IMR-90 (cell line): ENCODE results near the gene TRPM8. TPM values are rescaled to one million over a fixed set of nuclear protein-coding genes. Genes with fewer than 3 reads are reported as not detected.

Source experiments
- ATAC-seq: fragments of 200-7000 bp; cut with Tn5 transposase; 2 replicates; pipeline ENCODE4 v1.9.1; 2020; ENCODE audit warnings: low read depth, mild to moderate bottlenecking, moderate library complexity
- BruUV-seq: library from RNA; stranded (reverse); fragments of 400-500 nt; replicated peaks from 2 replicates; lab custom pipeline; 2021; lab: Mats Ljungman, UMichigan
- CTCF ChIA-PET: fragments of 300-600 bp; formaldehyde crosslinking; extraction: SDS; loops from one replicate; lab custom pipeline; 2021; ENCODE audit warnings: antibody characterized with exemption; lab: Yijun Ruan, JAX
- POLR2A ChIA-PET: fragments of 300-600 bp; sonication (Branson Sonifier 250); formaldehyde crosslinking; loops from one replicate; lab custom pipeline; 2022; ENCODE audit warnings: antibody characterized with exemption; ENCODE audit not compliant: unreplicated experiment; lab: Charles Lee
- DNase-seq: peaks from one replicate; pipeline ENCODE4 v3.0.0; 2013
- H2AFZ ChIP-seq: replicated peaks from 2 replicates; pipeline ENCODE3; 2013; ENCODE audit warnings: low read length, mild to moderate bottlenecking; ENCODE audit not compliant: poor library complexity
- H2AK5ac ChIP-seq: 2 replicates; pipeline ENCODE4 v1.6.1; 2013; ENCODE audit warnings: low read depth, low read length, inconsistent platforms
- H2AK9ac ChIP-seq: replicated peaks from 2 replicates; pipeline ENCODE3; 2013; ENCODE audit warnings: mild to moderate bottlenecking, low read depth, low read length, moderate library complexity; ENCODE audit not compliant: poor library complexity
- H2BK120ac ChIP-seq: 2 replicates; pipeline ENCODE4 v1.6.1; 2013; ENCODE audit warnings: low read depth, low read length, inconsistent platforms
- H2BK15ac ChIP-seq: 3 replicates; pipeline ENCODE4 v1.6.1; 2013; ENCODE audit warnings: low read depth, low read length, inconsistent platforms
- H2BK20ac ChIP-seq: 2 replicates; pipeline ENCODE4 v1.6.1; 2013; ENCODE audit warnings: low read depth, mild to moderate bottlenecking, inconsistent platforms, low read length, moderate library complexity
- H2BK5ac ChIP-seq: 2 replicates; pipeline ENCODE4 v1.6.1; 2013; ENCODE audit warnings: mild to moderate bottlenecking, low read depth, low read length, inconsistent platforms; ENCODE audit not compliant: poor library complexity, severe bottlenecking
- H3K14ac ChIP-seq: replicated peaks from 2 replicates; pipeline ENCODE4 v1.6.1; 2013; ENCODE audit warnings: low read depth, low read length, inconsistent platforms
- H3K18ac ChIP-seq: 2 replicates; pipeline ENCODE4 v1.6.1; 2013; ENCODE audit warnings: low read depth, low read length, control low read depth
- H3K23ac ChIP-seq: 2 replicates; pipeline ENCODE4 v1.6.1; 2013; ENCODE audit warnings: low read depth, low read length, inconsistent platforms
- H3K27ac ChIP-seq: 2 replicates; pipeline ENCODE4 v1.5.1; 2013; ENCODE audit warnings: mild to moderate bottlenecking, control low read depth, low read length; ENCODE audit not compliant: insufficient read depth
- H3K27me3 ChIP-seq: 2 replicates; pipeline ENCODE4 v1.6.1; 2013; ENCODE audit warnings: low read length; ENCODE audit not compliant: control insufficient read depth, insufficient read depth
- H3K36me3 ChIP-seq: 2 replicates; pipeline ENCODE4 v1.6.1; 2013; ENCODE audit warnings: low read length, mixed read lengths; ENCODE audit not compliant: control insufficient read depth, insufficient read depth
- H3K4ac ChIP-seq: 2 replicates; pipeline ENCODE4 v1.6.1; 2013; ENCODE audit warnings: low read depth, low read length, inconsistent platforms
- H3K4me1 ChIP-seq: 2 replicates; pipeline ENCODE4 v1.6.1; 2013; ENCODE audit warnings: low read length, mixed read lengths; ENCODE audit not compliant: control insufficient read depth, insufficient read depth
- H3K4me2 ChIP-seq: 2 replicates; pipeline ENCODE4 v1.6.1; 2013; ENCODE audit warnings: low read depth, mild to moderate bottlenecking, control low read depth, low read length, moderate library complexity
- H3K4me3 ChIP-seq: 2 replicates; pipeline ENCODE4 v1.5.1; 2013; ENCODE audit warnings: low read depth, mild to moderate bottlenecking, control low read depth, low read length, moderate library complexity; ENCODE audit not compliant: insufficient read depth
- H3K56ac ChIP-seq: 2 replicates; pipeline ENCODE4 v1.6.1; 2013; ENCODE audit warnings: low read length, inconsistent platforms; ENCODE audit not compliant: insufficient read depth; ENCODE audit errors: extremely low read depth
- H3K79me1 ChIP-seq, 2 experiments: 2 replicates each; pipeline ENCODE4 v1.6.1; 2013; ENCODE audit warnings: low read length in 2 of 2, inconsistent platforms in 1 of 2, low read depth in 1 of 2
- H3K9ac ChIP-seq: 2 replicates; pipeline ENCODE4 v1.6.1; 2013; ENCODE audit warnings: low read depth, low read length, control low read depth
- H3K9me1 ChIP-seq: 2 replicates; pipeline ENCODE4 v1.6.1; 2013; ENCODE audit warnings: low read length, inconsistent platforms; ENCODE audit not compliant: insufficient read depth
- H3K9me3 ChIP-seq: 2 replicates; pipeline ENCODE4 v1.6.1; 2013; ENCODE audit warnings: low read length; ENCODE audit not compliant: control insufficient read depth, insufficient read depth
- H4K20me1 ChIP-seq: 2 replicates; pipeline ENCODE4 v1.6.1; 2013; ENCODE audit warnings: low read length, inconsistent platforms; ENCODE audit not compliant: insufficient read depth
- H4K5ac ChIP-seq: 2 replicates; pipeline ENCODE4 v1.6.1; 2013; ENCODE audit warnings: mild to moderate bottlenecking, low read depth, low read length, control low read depth
- H4K8ac ChIP-seq, 2 experiments: 2 replicates each; pipeline ENCODE4 v1.6.1; 2013; ENCODE audit warnings: low read depth in 2 of 2, low read length in 2 of 2, control low read depth in 1 of 2, inconsistent platforms in 1 of 2
- H4K91ac ChIP-seq: 2 replicates; pipeline ENCODE4 v1.6.1; 2013; ENCODE audit warnings: low read depth, low read length, inconsistent platforms; ENCODE audit not compliant: insufficient read depth
- BHLHE40 ChIP-seq: fragments of 150-350 bp; IDR thresholded peaks from 2 replicates; pipeline ENCODE4 v1.6.1; 2016; ENCODE audit warnings: mild to moderate bottlenecking, low read depth, low read length
- CEBPB ChIP-seq: IDR thresholded peaks from 2 replicates; pipeline ENCODE4 v1.6.1; 2012; ENCODE audit warnings: low read depth, low read length, improper control_type of control experiment
- FOS ChIP-seq: fragments of 150-350 bp; IDR thresholded peaks from 2 replicates; pipeline ENCODE4 v1.6.1; 2016; ENCODE audit warnings: low read depth, low read length
- MAFK ChIP-seq: IDR thresholded peaks from 2 replicates; pipeline ENCODE4 v1.6.1; 2012; ENCODE audit warnings: low read depth, low read length, improper control_type of control experiment
- MXI1 ChIP-seq: IDR thresholded peaks from 2 replicates; pipeline ENCODE4 v1.6.1; 2012; ENCODE audit warnings: low read depth, mild to moderate bottlenecking, low read length, moderate library complexity, borderline replicate concordance
- NFE2L2 ChIP-seq: fragments of 150-350 bp; IDR thresholded peaks from 2 replicates; pipeline ENCODE4 v1.6.1; 2016; ENCODE audit warnings: low read depth, mild to moderate bottlenecking, low read length
- POLR2A ChIP-seq: IDR thresholded peaks from 2 replicates; pipeline ENCODE4 v1.6.1; 2012; ENCODE audit warnings: mild to moderate bottlenecking, low read depth, low read length
- RAD21 ChIP-seq: IDR thresholded peaks from 2 replicates; pipeline ENCODE4 v1.6.1; 2012; ENCODE audit warnings: low read length, improper control_type of control experiment
- RCOR1 ChIP-seq: IDR thresholded peaks from 2 replicates; pipeline ENCODE4 v1.6.1; 2012; ENCODE audit warnings: mild to moderate bottlenecking, low read length, improper control_type of control experiment; ENCODE audit not compliant: insufficient replicate concordance
- SMC3 ChIP-seq: fragments of 150-350 bp; IDR thresholded peaks from 2 replicates; pipeline ENCODE4 v1.6.1; 2016; ENCODE audit warnings: low read depth, mild to moderate bottlenecking, antibody characterized with exemption, low read length, moderate library complexity
- dilution Hi-C: fragments of 300-500 bp; cut with HindIII; formaldehyde crosslinking; loops from one replicate; pipeline ENCODE4 v1.14.3; 2018; ENCODE audit warnings: low sequenced_read_pairs; ENCODE audit not compliant: unreplicated experiment
- in situ Hi-C: fragments of 300-500 bp; cut with MboI; formaldehyde crosslinking; loops from 3 replicates; pipeline ENCODE4 v1.14.3; 2019; ENCODE audit warnings: low sequenced_read_pairs, inconsistent platforms, mixed read lengths
- intact Hi-C: fragments of 100-400 bp; cut with micrococcal nuclease; formaldehyde crosslinking; loops from 2 replicates; pipeline ENCODE4 v1.10.0; 2022
- polyA plus RNA-seq, 3 experiments: library from polyadenylated mRNA; depleted of rRNA; stranded (reverse); fragments of >200 nt; gene quantifications; 2 replicates each; pipeline ENCODE4 v1.2.3, GENCODE V29; 2012; ENCODE audit warnings: low replicate concordance in 1 of 3
- total RNA-seq: library from RNA; depleted of rRNA; stranded (reverse); fragments of >200 nt; gene quantifications from 2 replicates; pipeline ENCODE4 v1.2.3, GENCODE V29; 2012
- TF ChIP-seq, protein P1 (sequence below): fragments of 150-350 bp; IDR thresholded peaks from 2 replicates; pipeline ENCODE4 v1.6.1; 2016; ENCODE audit warnings: low read depth, mild to moderate bottlenecking, low read length, moderate library complexity, borderline replicate concordance
- TF ChIP-seq, protein P2 (sequence below): conservative IDR thresholded peaks from 2 replicates; pipeline ENCODE4 v1.5.1; 2012; ENCODE audit warnings: mild to moderate bottlenecking, low read depth, low read length, improper control_type of control experiment

The TRPM8 gene
- total and polyA plus RNA-seq, 2 of the 4 experiments (the other 2 are of a cell fraction) = not detected

DNA sequence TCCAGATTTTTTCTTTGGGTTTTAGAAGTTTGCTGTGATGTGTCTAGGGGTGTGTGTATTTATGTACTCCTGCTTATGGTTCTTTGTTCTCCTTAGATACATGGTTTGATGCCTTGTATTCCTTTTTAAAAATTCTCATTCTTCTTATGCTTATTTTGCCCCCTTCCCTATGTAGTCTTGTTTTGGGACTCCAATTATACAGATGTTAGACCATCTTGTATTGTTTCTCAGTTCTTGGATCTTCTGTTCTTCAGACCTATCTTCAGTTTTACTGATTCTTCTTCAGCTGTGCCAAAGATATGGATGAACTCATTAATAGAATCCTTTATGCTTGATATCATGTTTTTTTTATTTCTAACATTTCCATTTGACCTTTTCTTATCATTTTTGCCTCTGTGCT is 34.8 kb upstream of the TRPM8 start:
- no peak overlapping the region for H2AFZ ChIP-seq
- H3K36me3 ChIP-seq = no peaks in the 10 kb centered on the region
- BruUV-seq = no TSS peak
- H3K27me3 ChIP-seq = peaks cover 1% of the 10 kb centered on the region; the same call in 1 of the 2 replicates
- no peak overlapping the region for H2AK9ac ChIP-seq
- DNase-seq (no peak), ATAC-seq (no peak)
- no peak overlapping the region for H3K4ac ChIP-seq
- H2BK5ac ChIP-seq = no peak overlapping the region
- H3K23ac ChIP-seq = no peak overlapping the region
- intact Hi-C loops = no loop called here
- H3K27ac ChIP-seq = no peak overlapping the region
- H3K4me2 ChIP-seq = no peak overlapping the region
- no peak overlapping the region for H4K5ac ChIP-seq
- H2BK20ac ChIP-seq = no peak overlapping the region
- POLR2A ChIA-PET = no interaction called here
- H3K9me1 ChIP-seq = no peaks in the 10 kb centered on the region
- no peak overlapping the region for H2BK120ac ChIP-seq
- CTCF ChIA-PET = interaction anchor here (0.7 kb wide), 1 partner anchor 22 kb away, joined by 3 read pairs; no protein-coding TSS in a partner anchor
- H3K4me3 ChIP-seq = no peak overlapping the region
- dilution Hi-C loops = no loop called here
- no peaks in the 10 kb centered on the region; the same call in 1 of the 2 replicates for H3K9me3 ChIP-seq
- H2BK15ac ChIP-seq = no peak overlapping the region
- H4K91ac ChIP-seq = no peak overlapping the region
- H3K14ac ChIP-seq = no peak overlapping the region
- no peak overlapping the region for H3K56ac ChIP-seq
- TF ChIP-seq, protein P1, sequence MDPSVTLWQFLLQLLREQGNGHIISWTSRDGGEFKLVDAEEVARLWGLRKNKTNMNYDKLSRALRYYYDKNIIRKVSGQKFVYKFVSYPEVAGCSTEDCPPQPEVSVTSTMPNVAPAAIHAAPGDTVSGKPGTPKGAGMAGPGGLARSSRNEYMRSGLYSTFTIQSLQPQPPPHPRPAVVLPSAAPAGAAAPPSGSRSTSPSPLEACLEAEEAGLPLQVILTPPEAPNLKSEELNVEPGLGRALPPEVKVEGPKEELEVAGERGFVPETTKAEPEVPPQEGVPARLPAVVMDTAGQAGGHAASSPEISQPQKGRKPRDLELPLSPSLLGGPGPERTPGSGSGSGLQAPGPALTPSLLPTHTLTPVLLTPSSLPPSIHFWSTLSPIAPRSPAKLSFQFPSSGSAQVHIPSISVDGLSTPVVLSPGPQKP = no peak
- no peak for TF ChIP-seq MAFK
- TF ChIP-seq, protein P2, sequence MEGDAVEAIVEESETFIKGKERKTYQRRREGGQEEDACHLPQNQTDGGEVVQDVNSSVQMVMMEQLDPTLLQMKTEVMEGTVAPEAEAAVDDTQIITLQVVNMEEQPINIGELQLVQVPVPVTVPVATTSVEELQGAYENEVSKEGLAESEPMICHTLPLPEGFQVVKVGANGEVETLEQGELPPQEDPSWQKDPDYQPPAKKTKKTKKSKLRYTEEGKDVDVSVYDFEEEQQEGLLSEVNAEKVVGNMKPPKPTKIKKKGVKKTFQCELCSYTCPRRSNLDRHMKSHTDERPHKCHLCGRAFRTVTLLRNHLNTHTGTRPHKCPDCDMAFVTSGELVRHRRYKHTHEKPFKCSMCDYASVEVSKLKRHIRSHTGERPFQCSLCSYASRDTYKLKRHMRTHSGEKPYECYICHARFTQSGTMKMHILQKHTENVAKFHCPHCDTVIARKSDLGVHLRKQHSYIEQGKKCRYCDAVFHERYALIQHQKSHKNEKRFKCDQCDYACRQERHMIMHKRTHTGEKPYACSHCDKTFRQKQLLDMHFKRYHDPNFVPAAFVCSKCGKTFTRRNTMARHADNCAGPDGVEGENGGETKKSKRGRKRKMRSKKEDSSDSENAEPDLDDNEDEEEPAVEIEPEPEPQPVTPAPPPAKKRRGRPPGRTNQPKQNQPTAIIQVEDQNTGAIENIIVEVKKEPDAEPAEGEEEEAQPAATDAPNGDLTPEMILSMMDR = no peak
- TF ChIP-seq NFE2L2 = no peak
- TF ChIP-seq POLR2A = no peak
- TF ChIP-seq BHLHE40 = no peak
- TF ChIP-seq RAD21 = no peak
- TF ChIP-seq MXI1 = no peak
- TF ChIP-seq CEBPB = no peak
- TF ChIP-seq RCOR1 = no peak
- TF ChIP-seq FOS = no peak
- no peak for TF ChIP-seq SMC3
- H4K8ac ChIP-seq = no peak overlapping the region
- H4K20me1 ChIP-seq = no peaks in the 10 kb centered on the region
- no peak overlapping the region for H3K18ac ChIP-seq
- in situ Hi-C loops = no loop called here
- no peaks in the 10 kb centered on the region for H3K4me1 ChIP-seq
- H3K9ac ChIP-seq = no peak overlapping the region
- H2AK5ac ChIP-seq = no peak overlapping the region
- no peaks in the 10 kb centered on the region for H3K79me1 ChIP-seq
